SK-N-SH treated with all-trans-retinoic acid at 6 μM for 48 hours (cell line): Measurements from ENCODE around the gene CTRB2.

Experiments
- ESRRG ChIP-seq: fragments of 250-450 bp; sonication (Bioruptor Pico); IDR thresholded peaks from 2 replicates; pipeline ENCODE4 v1.6.1; 2021; ENCODE audit warnings: mild to moderate bottlenecking
- PPARA ChIP-seq: fragments of 250-450 bp; sonication (Bioruptor Pico); IDR thresholded peaks from 2 replicates; pipeline ENCODE4 v1.5.0; 2020; ENCODE audit warnings: mild to moderate bottlenecking, borderline replicate concordance
- RARB ChIP-seq: fragments of 250-450 bp; sonication (Bioruptor Pico); IDR thresholded peaks from 2 replicates; pipeline ENCODE4 v1.8.0; 2021; ENCODE audit warnings: mild to moderate bottlenecking, moderate library complexity
- SNAI2 ChIP-seq: fragments of 250-450 bp; sonication (Bioruptor Pico); IDR thresholded peaks from 2 replicates; pipeline ENCODE4 v1.5.0; 2020; ENCODE audit warnings: mild to moderate bottlenecking, moderate library complexity
- ZNF8 ChIP-seq: fragments of 450-650 bp; formaldehyde crosslinking; IDR thresholded peaks from 2 replicates; pipeline ENCODE4 v1.5.0; 2020; ENCODE audit warnings: mild to moderate bottlenecking, moderate library complexity
- TF ChIP-seq, protein P1 (sequence below): fragments of 250-450 bp; sonication (Bioruptor Pico); IDR thresholded peaks from 2 replicates; pipeline ENCODE4 v1.8.0; 2021; ENCODE audit warnings: low read depth, mild to moderate bottlenecking, moderate library complexity, borderline replicate concordance
- TF ChIP-seq, protein P2 (sequence below): fragments of 250-450 bp; sonication (Bioruptor Pico); IDR thresholded peaks from 2 replicates; pipeline ENCODE4 v1.5.0; 2020; ENCODE audit warnings: mild to moderate bottlenecking, moderate library complexity
- TF ChIP-seq, protein P3 (sequence below): fragments of 250-450 bp; sonication (Bioruptor Pico); IDR thresholded peaks from 2 replicates; pipeline ENCODE4 v1.5.1; 2020; ENCODE audit warnings: low read depth, mild to moderate bottlenecking, moderate library complexity

DNA sequence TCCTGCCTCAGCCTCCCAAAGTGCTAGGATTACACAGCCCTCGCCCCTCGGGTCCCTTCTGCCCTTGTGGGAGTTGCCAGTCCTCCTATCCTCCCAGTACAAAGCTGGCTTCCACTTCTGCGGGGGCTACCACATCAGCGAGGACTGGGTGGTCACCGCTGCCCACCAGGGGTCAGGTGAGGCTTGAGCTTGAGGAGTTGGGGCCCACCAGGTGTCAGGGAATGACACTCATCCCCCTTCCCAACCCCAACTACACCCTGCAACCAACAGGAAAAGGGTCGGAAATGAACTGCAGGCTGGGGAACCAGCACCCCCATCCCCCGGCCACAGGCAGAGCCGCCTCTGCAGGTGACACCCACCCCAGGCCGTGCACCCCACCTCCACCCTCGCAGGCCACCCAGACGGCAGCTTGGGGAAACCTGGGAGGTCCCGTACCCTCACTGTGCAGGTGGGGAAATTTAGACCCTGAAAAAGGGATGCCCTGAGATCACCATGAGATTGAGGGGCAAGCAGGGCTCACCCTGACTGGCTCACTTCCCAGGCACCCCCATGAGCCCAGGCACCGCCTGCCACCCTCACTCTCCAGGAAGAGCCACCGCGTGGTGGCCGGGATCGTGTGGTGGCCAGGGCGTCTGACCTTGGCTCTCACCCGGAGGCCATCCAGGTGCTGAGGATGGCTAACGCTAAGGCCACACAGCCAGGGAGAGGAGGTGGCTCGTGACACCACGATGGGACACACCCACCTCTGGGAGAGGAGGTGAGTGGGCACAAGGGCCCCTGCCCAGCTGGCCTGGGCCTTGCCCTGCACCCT lies 19.8 kb upstream of the CTRB2 start:
- TF ChIP-seq SNAI2 (CRISPR knock-in tag) (no peak), RARB (CRISPR knock-in tag) (no peak), PPARA (CRISPR knock-in tag) (no peak), ESRRG (CRISPR knock-in tag) (no peak), ZNF8 (CRISPR knock-in tag) (no peak)
- TF ChIP-seq, protein P1, sequence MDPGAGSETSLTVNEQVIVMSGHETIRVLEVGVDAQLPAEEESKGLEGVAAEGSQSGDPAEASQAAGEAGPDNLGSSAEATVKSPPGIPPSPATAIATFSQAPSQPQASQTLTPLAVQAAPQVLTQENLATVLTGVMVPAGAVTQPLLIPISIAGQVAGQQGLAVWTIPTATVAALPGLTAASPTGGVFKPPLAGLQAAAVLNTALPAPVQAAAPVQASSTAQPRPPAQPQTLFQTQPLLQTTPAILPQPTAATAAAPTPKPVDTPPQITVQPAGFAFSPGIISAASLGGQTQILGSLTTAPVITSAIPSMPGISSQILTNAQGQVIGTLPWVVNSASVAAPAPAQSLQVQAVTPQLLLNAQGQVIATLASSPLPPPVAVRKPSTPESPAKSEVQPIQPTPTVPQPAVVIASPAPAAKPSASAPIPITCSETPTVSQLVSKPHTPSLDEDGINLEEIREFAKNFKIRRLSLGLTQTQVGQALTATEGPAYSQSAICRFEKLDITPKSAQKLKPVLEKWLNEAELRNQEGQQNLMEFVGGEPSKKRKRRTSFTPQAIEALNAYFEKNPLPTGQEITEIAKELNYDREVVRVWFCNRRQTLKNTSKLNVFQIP (CRISPR knock-in tag): no peak
- TF ChIP-seq, protein P2, sequence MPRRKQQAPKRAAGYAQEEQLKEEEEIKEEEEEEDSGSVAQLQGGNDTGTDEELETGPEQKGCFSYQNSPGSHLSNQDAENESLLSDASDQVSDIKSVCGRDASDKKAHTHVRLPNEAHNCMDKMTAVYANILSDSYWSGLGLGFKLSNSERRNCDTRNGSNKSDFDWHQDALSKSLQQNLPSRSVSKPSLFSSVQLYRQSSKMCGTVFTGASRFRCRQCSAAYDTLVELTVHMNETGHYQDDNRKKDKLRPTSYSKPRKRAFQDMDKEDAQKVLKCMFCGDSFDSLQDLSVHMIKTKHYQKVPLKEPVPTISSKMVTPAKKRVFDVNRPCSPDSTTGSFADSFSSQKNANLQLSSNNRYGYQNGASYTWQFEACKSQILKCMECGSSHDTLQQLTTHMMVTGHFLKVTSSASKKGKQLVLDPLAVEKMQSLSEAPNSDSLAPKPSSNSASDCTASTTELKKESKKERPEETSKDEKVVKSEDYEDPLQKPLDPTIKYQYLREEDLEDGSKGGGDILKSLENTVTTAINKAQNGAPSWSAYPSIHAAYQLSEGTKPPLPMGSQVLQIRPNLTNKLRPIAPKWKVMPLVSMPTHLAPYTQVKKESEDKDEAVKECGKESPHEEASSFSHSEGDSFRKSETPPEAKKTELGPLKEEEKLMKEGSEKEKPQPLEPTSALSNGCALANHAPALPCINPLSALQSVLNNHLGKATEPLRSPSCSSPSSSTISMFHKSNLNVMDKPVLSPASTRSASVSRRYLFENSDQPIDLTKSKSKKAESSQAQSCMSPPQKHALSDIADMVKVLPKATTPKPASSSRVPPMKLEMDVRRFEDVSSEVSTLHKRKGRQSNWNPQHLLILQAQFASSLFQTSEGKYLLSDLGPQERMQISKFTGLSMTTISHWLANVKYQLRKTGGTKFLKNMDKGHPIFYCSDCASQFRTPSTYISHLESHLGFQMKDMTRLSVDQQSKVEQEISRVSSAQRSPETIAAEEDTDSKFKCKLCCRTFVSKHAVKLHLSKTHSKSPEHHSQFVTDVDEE (CRISPR knock-in tag): no peak
- TF ChIP-seq, protein P3, sequence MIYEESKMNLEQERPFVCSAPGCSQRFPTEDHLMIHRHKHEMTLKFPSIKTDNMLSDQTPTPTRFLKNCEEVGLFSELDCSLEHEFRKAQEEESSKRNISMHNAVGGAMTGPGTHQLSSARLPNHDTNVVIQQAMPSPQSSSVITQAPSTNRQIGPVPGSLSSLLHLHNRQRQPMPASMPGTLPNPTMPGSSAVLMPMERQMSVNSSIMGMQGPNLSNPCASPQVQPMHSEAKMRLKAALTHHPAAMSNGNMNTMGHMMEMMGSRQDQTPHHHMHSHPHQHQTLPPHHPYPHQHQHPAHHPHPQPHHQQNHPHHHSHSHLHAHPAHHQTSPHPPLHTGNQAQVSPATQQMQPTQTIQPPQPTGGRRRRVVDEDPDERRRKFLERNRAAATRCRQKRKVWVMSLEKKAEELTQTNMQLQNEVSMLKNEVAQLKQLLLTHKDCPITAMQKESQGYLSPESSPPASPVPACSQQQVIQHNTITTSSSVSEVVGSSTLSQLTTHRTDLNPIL (CRISPR knock-in tag): no peak
